Activated CD4-positive, CD25-positive, alpha-beta regulatory T cell treated with anti-CD3 and anti-CD28 coated beads, Interleukin-2, amount 50 U/mL, for 72 hours (primary cell): ENCODE measurements around the gene MIF4GD.
"Not testable (repeated sequence)": the region's sequence is repeated elsewhere in the genome, so short reads cannot be mapped to it uniquely, and the experiment has no call there.

Source experiments
- DNase-seq: peaks from one replicate; pipeline ENCODE4 v3.0.0; 2021

The MIF4GD gene

DNA sequence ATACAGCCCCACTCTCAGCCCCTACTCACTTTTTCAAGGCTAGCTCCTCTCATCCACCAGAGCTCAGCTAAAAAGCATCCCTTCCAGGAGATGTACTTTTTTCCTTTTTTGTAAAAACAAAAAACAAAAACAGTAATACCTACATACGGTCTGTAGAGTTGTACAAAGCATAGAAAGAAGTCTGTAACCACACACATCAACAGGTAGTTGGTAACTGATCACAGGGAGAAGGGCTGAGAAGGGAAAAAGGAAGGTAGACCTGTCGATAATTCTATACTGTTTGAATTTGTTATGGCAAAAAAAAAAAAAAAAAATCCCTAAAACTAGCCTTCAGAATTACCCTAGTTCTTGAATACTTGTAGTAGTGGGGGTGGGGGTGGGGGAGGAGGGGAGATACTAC lies 17.3 kb upstream of the MIF4GD start:
- no peak for DNase-seq

DNA sequence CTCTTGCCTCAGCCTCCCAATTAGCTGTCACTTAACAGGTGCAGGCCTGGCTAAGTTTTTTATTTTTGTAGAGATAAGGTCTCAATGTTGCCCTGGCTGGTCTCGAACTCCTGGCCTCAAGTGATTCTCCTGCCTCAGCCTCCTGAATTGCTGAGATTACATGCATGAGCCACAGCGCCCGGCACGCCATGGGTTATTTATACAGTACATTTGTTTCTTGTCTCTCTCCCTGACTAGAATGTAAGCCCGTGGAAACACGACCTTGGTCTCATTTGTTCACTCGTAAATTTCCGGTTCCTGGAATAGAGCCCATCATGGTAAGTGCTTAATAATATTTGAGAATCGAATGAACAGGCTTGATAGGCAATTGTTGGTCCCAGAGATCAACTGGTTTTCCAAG lies 16.2 kb upstream of the MIF4GD start:
- DNase-seq, result no peak

DNA sequence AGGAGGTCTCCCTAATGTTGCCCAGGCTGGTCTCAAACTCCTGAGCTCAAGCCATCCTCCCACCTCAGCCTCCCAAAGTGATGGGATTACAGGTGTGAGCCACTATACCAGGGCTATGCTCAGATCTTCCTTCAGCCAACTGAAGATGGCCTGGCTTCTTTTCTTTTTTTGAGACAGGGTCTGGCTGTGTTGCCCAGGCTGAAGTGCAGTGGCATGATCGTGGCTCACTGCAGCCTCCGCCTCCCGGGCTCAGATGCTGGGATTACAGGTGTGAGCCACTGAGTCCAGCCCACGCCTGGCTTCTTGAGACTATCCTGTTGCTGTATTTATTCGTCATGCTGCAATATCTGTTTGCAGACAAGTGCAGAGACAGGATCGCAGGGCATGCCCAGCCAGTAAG lies 14.1 kb upstream of the MIF4GD start:
- no peak for DNase-seq

DNA sequence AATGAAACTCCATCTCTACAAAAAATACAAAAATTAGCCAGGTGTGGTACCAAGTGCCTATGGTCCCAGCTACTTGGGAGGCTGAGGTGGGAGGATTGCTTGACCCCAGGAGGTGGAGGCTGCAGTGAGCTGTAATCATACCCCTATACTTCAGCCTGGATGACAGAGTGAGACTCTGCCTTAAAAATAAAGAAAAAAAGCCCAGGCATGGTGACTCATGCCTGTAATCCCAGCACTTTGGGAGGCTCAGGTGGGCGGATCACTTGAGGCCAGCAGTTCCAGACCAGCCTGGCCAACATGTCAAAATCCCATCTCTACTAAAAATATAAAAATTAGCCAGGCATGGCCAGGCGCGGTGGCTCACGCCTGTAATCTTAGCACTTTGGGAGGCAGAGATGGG lies 9.2 kb upstream of the MIF4GD start:
- DNase-seq, result not testable (repeated sequence)

DNA sequence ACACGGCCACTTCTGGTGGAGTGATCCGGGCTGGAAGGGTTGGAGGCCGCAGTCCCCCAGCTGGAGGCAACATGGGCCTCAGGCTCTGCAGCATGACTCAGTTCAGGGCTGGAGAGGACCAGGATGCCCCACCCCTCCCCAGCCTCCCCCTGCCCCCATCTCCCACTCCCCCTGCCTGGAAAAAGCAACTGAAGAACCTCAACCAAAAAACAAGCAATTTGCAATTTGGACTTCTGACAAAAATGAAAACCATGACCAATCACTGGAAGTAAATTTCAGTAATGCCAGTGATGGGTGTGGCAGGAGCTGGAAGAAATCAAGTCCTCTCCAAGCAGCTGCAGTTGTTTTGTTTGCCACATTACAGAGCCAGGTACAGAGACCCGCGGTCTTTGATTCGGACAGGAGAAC lies 6.6 kb upstream of the MIF4GD start:
- DNase-seq, result no peak

DNA sequence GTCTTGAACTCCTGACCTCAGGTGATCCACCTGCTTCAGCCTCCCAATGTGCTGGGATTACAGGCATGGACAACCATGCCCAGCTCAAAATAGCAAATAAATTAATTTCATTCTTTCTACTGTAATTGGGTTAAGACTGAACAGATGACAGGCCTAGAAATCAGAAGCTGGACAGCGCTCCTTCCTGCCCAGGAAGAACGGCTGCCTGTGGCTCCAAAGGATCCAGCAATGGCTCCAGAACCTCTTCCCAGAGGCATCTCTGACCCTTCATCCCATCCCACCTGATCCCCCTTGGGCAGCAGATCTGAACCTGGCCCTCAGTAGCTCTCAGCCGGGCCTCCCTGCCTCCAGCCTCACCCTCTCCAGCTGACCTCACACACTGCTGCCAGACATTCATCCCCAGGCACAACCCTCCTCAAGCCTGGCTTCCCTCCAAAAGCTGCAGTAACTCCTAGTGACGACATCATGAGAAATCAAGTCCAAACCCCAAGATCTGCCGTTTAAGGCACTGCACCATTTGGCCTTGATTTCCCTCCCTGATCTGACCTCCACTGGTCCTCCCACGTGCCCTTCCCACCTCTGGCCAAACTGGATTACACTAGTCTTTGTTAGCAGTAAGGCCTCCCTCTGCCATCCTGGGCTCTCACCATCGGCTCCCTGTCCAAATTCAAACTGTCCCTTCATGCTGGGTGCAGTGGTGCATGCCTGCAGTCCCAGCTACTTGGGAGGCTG lies 3.1 kb upstream of the MIF4GD start:
- DNase-seq, result no peak

DNA sequence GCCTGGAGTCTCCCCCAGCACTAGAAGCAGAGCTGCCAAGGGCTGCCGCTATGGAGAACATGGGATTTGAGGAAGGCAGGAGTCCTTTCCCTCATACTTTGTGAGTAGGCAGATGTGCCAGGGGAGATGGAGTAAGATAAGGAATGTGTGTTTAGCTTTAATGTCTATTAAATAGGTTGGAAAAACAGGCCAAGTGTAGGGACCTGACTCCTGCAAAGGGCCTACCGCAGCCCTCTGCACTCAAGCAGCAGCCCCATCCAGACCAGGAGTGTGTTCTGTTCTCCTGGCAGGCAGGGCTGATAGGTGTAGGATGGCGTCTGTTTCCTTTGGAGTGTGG lies 1.8 kb upstream of the MIF4GD start:
- DNase-seq, result no peak

DNA sequence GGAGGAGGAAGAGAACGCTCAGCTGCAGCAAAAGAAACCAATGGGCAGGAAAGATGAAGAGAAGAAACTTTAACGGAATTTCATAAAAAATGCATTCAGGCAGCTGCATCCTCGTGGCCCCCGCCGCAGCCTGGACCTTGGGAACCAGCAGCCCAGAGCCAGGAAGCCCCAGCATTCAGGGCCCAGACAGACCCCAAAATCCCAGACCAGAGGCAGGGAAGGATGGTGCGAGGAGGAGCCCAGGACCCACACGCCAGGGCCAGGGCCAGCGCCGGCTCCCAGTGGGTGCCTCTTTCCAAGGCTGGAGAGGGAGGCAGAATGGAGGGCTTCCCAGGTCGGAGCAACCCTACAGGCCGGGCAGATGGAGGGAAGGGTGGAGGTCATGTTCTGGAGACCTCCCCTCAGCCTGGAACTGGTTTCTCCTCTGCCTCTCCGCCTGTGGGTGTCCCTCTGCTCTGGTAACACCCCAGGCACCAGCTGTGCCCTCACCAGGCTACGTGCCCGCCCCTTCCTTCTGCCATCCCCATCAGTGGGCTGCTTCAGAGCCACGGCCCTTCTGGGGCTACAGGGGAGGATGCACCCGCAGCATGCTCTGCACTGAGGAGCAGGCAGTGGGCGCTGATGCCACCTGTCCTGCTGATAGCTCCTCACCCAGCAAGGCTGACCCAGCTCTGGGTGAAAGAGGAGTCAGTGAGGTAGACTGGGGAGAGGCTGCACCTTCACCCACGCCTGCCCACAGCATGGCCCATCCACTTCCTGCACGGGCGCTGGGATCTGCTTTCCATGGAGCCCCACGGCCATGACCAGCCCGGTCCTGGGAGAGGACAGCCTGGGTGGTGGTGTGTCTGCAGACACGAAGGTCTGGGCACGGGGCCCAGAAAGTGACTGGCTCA lies 1.2 kb upstream of the MIF4GD start:
- no peak for DNase-seq

DNA sequence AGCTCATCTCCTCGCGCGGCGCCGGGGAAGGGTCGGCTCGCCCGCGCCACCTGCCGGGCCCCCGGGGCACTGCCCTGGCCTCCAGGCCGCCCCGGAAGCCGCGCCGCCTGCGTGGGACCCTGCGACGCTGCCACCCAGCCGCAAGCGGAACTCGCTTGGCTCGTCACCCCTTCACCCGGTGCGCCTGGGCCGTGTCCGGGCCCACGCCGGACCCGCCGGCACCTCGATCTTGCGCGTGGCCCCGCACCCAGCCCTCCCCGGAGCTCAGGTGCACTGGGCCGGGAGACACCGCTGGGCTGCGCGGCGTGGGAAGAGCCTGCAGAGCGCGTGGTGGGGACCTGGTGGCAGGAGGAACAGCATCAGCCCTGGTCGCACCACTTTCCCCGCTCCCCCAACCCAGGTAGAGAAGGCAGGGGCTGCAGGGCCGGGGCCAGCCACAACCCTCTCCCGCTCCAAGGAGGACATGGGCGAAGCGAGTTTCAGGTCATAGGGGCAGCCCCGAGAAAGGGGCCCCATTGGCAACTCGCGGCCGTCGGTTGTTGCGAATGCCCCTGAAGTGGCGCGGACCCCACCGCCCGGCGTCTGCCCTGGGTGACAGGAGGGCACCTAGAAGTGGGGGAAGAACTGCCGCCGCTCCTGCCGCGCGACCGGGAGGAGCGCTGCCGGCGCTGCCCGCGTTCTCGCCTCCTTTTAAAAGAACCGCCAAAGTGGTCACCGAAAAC lies 363 bp upstream of the MIF4GD start:
- DNase-seq, result peak; percentile 95

DNA sequence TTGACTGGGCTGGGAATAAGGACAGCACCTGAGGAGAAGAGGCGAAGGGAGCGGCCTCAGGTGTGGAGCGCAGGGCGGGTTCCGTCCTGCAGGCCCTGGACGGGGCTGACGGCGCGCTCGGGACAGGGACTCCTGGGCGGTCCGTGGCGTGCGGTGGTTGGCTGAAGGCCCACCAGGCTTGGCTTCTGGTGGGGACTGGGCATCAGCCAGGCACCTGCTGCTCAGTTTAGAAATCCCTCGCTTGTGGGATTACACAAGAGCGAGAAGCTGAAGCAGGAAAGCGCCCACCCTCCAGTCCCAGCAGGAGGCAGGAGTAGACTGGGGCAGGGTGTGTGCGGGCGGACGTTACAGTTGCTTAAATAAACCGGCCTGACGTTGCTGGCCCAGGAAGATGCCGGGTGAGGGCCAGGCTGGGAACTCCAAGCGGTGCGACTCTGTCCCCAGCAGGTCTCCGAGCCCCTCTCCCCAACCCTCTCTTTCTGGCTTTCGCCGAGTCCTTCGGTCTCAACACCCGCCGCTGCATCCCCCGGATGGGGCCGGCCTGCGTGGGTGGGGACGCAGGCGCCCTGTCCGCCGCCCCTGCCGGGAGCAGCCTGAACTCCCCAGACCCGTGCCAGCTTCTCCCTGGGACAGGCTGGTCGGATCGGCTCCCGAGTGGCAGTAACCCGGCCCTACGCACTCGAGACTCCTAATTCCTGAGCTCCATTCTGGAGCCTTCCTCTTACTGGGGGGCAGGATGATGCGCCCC lies 639 bp downstream of the MIF4GD start:
- DNase-seq, result peak; percentile 73

DNA sequence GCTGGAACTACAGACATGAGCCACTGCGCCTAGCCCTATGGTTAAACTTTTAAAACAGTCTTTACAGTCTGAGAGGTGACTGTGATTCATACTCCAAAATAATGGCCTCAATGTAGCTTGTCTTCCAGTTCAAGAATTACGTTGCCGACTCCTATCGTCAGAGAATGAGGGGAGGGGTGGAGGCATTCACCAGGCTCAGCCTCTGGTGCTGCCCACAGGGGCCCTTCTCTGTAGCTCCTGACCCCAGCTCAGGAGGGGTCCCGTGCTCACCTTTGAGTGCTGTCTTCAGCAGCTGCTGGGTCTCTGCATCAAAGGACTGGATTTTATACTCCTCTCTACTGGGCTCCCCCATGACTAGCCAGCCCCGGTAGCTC lies 1.2 kb downstream of the MIF4GD start:
- no peak for DNase-seq

DNA sequence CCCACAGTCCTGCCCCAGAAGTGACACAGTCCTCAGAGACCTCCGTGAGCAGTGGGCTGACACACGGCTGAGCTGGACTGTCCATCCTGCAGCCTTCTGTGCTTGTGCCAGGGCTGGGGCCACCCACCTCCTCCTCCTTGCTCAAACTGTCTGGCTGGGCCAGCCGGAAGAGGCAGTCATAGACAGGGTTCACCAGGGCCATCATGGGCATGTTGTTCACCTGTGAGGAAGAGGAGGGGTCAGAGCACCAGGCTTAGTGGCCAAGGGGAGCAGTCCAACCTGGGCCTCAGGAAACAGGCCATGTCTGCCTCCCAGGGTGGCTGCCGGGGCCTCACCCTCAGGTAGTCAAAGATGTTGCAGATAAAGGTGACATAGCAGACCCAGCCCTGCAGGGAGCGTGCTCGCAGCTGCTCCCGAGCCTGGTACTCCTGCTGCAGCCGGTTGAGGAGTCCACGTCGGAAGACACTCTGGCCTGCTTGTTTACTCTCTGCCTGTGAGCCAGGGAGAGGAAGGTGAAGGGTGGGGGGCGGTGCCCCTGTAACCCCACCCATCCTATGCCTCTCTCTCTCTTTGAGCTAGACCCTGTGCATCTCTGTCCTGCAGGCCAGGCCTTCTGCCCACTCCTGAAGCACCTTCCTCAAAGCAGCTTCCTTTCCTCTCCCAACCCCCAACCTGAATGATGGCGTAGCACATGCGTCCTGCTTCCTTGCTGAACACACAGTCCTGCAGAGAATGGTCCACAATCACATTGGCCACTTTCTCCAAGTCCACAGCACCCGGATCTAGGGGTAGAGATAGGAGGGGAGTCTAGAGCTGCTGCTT lies 3.4 kb downstream of the MIF4GD start:
- no peak for DNase-seq

DNA sequence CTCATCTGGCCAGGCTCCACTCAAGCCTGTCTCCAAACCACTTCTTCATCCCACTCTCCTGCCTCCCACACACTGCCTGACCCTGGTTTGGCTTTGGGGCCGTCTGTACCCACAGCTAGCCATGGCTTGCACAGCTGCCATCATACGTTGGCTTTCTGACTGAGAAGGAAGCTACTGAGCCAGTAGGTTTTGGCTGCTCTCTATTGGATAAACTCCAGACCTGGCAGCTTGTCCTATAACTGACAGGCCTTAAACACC lies 3.9 kb downstream of the MIF4GD start:
- DNase-seq, result no peak

DNA sequence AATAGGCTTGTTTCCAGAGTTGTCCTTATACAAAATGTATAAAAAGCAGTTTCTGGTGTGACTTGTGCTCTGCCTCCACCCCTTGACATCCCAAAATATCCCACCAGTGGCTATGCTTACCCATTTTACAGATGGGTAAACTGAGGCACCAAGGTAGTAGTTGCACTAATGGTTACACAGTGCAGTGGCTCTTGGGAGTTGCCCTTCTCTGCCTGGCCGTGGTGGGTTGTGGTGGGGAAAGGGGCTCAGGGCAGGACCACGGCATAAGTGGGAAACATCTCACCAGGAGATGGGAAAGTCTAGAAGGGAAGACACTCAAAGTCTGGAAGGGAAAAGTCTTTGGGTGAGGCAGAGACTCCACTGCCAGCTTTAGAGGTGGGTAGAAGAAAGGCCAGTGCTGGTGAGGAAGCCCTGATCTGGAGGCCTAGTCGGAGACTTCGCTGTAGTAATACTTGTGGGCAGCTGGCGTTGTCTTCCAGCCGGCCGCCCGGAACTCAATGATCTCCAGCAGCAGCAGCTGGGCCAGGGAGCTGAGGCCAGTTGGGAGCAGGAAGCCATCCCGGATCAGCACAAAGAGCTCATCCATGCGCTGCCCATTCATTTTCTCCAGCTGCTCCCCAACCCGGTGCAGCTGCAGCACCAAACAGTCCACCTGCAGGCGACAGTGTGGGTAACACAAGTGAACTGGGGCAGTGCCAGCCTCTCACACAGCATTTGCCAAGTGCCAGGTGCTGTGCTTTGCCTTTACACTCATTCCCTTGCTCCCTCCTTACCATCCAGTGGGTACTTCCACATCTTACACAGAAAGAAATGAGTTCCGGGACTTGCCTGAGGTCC lies 4.5 kb downstream of the MIF4GD start:
- DNase-seq, result no peak

DNA sequence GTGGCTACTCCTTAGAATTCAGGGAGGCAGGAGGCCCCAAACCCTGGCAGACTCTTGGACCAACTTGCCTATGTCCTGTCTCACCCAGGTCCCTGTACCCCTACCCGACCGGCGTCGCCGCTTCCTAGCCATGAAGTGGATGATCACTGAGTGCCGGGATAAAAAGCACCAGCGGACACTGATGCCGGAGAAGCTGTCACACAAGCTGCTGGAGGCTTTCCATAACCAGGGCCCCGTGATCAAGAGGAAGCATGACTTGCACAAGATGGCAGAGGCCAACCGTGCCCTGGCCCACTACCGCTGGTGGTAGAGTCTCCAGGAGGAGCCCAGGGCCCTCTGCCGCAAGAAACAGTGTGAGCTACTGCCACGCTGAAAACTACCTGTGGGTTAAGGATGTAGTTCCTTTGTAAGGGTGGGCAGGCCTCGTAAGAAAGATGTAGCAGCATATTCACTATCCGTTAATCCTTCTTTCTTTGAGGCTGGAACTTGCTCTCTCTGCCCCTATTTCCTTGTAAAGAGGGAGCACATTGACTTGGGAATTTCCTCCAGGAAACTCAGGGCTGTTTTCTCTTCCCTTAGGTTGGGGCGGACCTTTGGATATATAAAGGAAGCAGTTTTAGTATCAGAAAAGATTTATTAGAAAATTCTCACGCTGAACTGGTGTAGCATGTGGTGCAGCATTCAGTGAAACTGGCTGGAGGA lies 5.3 kb downstream of the MIF4GD start:
- DNase-seq, result no peak

DNA sequence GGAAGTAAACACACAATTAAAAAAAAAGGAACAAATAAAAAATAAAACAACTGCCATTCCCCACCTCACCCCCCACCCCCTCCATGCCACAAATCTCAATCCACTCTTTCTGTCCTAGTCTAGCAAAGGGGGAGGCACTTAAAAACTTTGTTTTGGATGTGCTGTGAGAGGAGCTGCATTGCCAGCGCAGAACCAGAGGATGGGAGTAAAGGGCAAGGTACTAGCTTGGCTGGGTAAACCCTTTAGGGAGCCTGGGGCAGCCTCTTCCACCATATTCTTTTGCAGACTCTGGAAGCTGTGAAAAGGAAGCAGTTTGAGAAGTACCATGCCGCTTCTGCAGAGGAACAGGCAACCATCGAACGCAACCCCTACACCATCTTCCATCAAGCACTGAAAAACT lies 8.0 kb downstream of the MIF4GD start:
- DNase-seq, result no peak

DNA sequence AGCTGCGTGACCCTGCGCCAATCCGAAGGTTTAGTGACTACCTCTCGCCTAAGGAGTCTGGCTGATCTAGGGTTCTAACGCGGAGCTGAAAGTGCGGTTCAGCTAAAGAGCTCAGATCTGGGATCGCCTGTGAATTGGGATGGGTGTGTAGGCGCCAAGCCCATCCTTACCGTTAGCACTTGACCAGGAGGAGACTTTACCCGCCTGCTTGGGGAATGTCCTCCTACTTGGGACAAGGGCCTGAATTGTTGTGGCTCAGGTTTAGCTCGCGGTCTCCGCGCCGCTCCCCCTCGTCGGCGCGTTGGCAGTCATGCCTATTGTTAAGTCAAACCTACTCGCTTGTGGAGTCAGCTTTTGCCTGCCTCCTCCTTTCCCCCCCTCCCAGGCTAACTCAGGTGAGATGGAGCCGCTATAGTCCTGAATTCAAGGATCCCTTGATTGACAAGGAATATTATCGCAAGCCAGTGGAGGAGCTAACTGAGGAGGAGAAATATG lies 8.9 kb downstream of the MIF4GD start:
- no peak for DNase-seq

DNA sequence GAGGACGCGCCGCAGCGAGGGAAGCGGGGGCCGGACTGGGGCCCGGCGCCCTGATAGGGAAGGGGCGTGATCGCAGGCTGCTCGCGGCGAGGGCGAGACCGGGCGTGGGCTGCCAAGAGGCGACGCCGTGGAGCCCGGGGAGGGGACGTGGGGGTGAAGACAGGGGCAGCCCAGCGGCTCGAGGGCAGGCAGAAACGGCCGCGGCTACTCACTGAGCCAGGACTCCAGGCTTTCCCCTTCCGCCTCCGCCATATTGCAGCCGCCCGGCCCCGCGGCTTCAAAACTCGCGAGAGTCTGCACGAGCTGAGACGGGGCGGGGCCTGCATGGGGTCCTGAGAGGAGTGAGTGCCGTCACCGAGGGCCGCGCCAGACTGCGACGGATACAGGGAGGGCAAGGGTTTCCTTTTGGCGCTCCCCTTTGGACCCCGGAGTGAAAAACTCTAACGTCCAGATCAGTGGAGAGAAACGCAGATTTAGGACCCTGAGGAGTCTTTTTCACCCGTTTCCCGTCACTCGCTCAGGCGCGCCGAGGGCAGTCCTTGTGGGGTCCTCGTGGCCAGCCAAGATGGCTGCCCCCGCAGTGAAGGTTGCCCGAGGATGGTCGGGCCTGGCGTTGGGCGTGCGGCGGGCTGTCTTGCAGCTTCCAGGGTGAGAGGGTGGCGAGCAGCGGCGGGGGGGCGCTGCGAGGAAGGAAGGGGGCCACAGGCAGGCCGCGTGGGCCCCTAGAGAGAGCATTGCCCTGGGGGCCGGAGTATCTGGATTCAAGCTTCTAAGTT lies 9.5 kb downstream of the MIF4GD start, which contains the start of the genes GGA3 and MRPS7:
TSS of gene GGA3 (minus strand) at position 271 of the 776 bp plus-strand sequence. CDS start at position 252, 19 bp downstream.
TSS of gene MRPS7 (plus strand) at position 544 of the 776 bp plus-strand sequence. CDS start at position 566, 22 bp downstream.
- DNase-seq, result peak; percentile 96

DNA sequence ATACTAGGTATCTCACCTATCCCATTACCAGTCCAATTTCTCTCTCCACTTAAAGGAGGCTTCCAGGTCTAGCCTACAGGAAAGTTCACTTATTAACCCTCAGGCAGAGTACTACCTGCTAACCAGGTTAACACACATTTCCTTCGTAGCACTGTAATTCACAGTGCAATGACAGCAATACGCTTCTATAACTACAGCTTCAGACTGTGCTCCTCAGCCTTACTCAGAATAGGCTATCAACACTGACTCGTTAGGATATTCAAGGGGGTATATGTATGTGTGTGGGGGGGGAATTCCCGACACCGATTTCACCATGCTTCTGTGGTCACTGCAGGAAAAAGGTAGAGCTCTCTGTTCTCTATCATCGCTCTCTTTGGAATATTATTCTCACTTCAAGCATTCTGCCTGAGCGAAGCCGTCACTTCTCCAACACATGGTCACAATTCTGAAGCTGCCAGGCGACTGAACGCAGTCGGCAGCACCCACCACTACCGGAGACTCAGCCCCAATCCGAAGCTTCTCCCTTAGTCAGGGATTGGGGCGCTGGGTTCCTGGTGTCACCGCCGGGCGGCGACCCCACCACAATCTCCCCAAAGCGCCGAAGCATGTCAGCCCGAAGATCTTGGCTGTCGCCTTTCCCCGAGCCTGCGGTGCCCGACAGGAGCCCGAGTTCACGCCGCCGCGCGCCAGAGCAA lies 10.2 kb downstream of the MIF4GD start:
- DNase-seq, result no peak
